ENCODE results near the gene ZBTB16.

ZBTB16 gene

GRCh38 chr11:114068327-114068726, 8.8 kb downstream of the ZBTB16 start:
- Mint-ChIP-seq H3K9me3 (no peaks in the 10 kb centered on the region), H3K36me3 (no peaks in the 10 kb centered on the region), H3K4me3 (no peak overlapping the region), H3K4me1 (peaks cover 10% of the 10 kb centered on the region), H3K27ac (no peak overlapping the region), H3K27me3 (no peaks in the 10 kb centered on the region)

- no peaks in the 10 kb centered on the region for H3K36me3 Mint-ChIP-seq
- H3K4me3 Mint-ChIP-seq: no peak overlapping the region
- no peak overlapping the region for H3K27ac Mint-ChIP-seq
- H3K4me1 Mint-ChIP-seq: peaks cover 20% of the 10 kb centered on the region
- H3K9me3 Mint-ChIP-seq: no peaks in the 10 kb centered on the region
- no peaks in the 10 kb centered on the region for H3K27me3 Mint-ChIP-seq
These were observed 11.1 kb downstream of the ZBTB16 start for GRCh38 chr11:114070464-114071139.

- Mint-ChIP-seq H3K27me3 (no peaks in the 10 kb centered on the region), H3K36me3 (no peaks in the 10 kb centered on the region), H3K27ac (no peak overlapping the region), H3K4me3 (no peak overlapping the region), H3K9me3 (no peaks in the 10 kb centered on the region), H3K4me1 (peaks cover 43% of the 10 kb centered on the region)
These were observed 13.7 kb downstream of the ZBTB16 start for GRCh38 chr11:114073007-114073827.

GRCh38 chr11:114073828-114074381, 14.4 kb downstream of the ZBTB16 start:
- Mint-ChIP-seq H3K27me3 (no peaks in the 10 kb centered on the region), H3K27ac (no peak overlapping the region), H3K9me3 (no peaks in the 10 kb centered on the region), H3K36me3 (no peaks in the 10 kb centered on the region), H3K4me1 (peaks cover 49% of the 10 kb centered on the region), H3K4me3 (peak overlapping the region; percentile 19)

GRCh38 chr11:114074546-114075343, 15.2 kb downstream of the ZBTB16 start:
- Mint-ChIP-seq H3K4me3 (no peak overlapping the region), H3K27me3 (no peaks in the 10 kb centered on the region), H3K27ac (peak overlapping the region; percentile 82), H3K4me1 (peaks cover 58% of the 10 kb centered on the region), H3K36me3 (no peaks in the 10 kb centered on the region), H3K9me3 (no peaks in the 10 kb centered on the region)

- peaks cover 62% of the 10 kb centered on the region for H3K4me1 Mint-ChIP-seq
These were observed 15.8 kb downstream of the ZBTB16 start for GRCh38 chr11:114075344-114075610.

GRCh38 chr11:114075891-114076441, 16.5 kb downstream of the ZBTB16 start:
- H3K27ac Mint-ChIP-seq: no peak overlapping the region
- H3K4me3 Mint-ChIP-seq: peak overlapping the region; percentile 5
- no peaks in the 10 kb centered on the region for H3K27me3 Mint-ChIP-seq
- no peaks in the 10 kb centered on the region for H3K9me3 Mint-ChIP-seq
- H3K36me3 Mint-ChIP-seq: no peaks in the 10 kb centered on the region
- peaks cover 66% of the 10 kb centered on the region for H3K4me1 Mint-ChIP-seq

More at GRCh38 chr11:114075344-114075610, 15.8 kb downstream of the ZBTB16 start:
- no peak overlapping the region for H3K4me3 Mint-ChIP-seq
- H3K9me3 Mint-ChIP-seq: no peaks in the 10 kb centered on the region
- no peak overlapping the region for H3K27ac Mint-ChIP-seq
- no peaks in the 10 kb centered on the region for H3K27me3 Mint-ChIP-seq
- H3K36me3 Mint-ChIP-seq: no peaks in the 10 kb centered on the region

- Mint-ChIP-seq H3K36me3 (no peaks in the 10 kb centered on the region), H3K27ac (no peak overlapping the region), H3K4me3 (peak overlapping the region; percentile 70), H3K4me1 (peaks cover 66% of the 10 kb centered on the region), H3K9me3 (no peaks in the 10 kb centered on the region), H3K27me3 (no peaks in the 10 kb centered on the region)
These were observed 17.4 kb downstream of the ZBTB16 start for GRCh38 chr11:114076921-114077331.

GRCh38 chr11:114077482-114078305, 18.2 kb downstream of the ZBTB16 start:
- H3K4me3 Mint-ChIP-seq: peak overlapping the region; percentile 70
- H3K9me3 Mint-ChIP-seq: no peaks in the 10 kb centered on the region
- no peaks in the 10 kb centered on the region for H3K27me3 Mint-ChIP-seq
- no peak overlapping the region for H3K27ac Mint-ChIP-seq
- H3K36me3 Mint-ChIP-seq: no peaks in the 10 kb centered on the region
- peaks cover 66% of the 10 kb centered on the region for H3K4me1 Mint-ChIP-seq

GRCh38 chr11:114078423-114078822, 18.9 kb downstream of the ZBTB16 start:
- Mint-ChIP-seq H3K4me3 (no peak overlapping the region), H3K36me3 (no peaks in the 10 kb centered on the region), H3K27ac (no peak overlapping the region), H3K9me3 (no peaks in the 10 kb centered on the region), H3K27me3 (no peaks in the 10 kb centered on the region), H3K4me1 (peaks cover 63% of the 10 kb centered on the region)

GRCh38 chr11:114079511-114080065, 20.1 kb downstream of the ZBTB16 start:
- H3K4me1 Mint-ChIP-seq: peaks cover 60% of the 10 kb centered on the region
- no peaks in the 10 kb centered on the region for H3K36me3 Mint-ChIP-seq
- peaks cover 2% of the 10 kb centered on the region for H3K27me3 Mint-ChIP-seq
- H3K4me3 Mint-ChIP-seq: no peak overlapping the region
- H3K9me3 Mint-ChIP-seq: no peaks in the 10 kb centered on the region
- H3K27ac Mint-ChIP-seq: peak overlapping the region; percentile 41

- Mint-ChIP-seq H3K27ac (peak overlapping the region; percentile 21), H3K4me1 (peaks cover 55% of the 10 kb centered on the region), H3K36me3 (no peaks in the 10 kb centered on the region), H3K9me3 (no peaks in the 10 kb centered on the region), H3K4me3 (no peak overlapping the region), H3K27me3 (peaks cover 2% of the 10 kb centered on the region)
These were observed 20.7 kb downstream of the ZBTB16 start for GRCh38 chr11:114080219-114080618.

GRCh38 chr11:114080769-114081168, 21.3 kb downstream of the ZBTB16 start:
- no peaks in the 10 kb centered on the region for H3K36me3 Mint-ChIP-seq
- H3K27ac Mint-ChIP-seq: no peak overlapping the region
- H3K4me3 Mint-ChIP-seq: no peak overlapping the region
- no peaks in the 10 kb centered on the region for H3K9me3 Mint-ChIP-seq
- peaks cover 52% of the 10 kb centered on the region for H3K4me1 Mint-ChIP-seq
- H3K27me3 Mint-ChIP-seq: peaks cover 2% of the 10 kb centered on the region

GRCh38 chr11:114081641-114082414, 22.3 kb downstream of the ZBTB16 start:
- Mint-ChIP-seq H3K4me1 (peaks cover 47% of the 10 kb centered on the region), H3K9me3 (no peaks in the 10 kb centered on the region), H3K27me3 (peaks cover 2% of the 10 kb centered on the region), H3K27ac (no peak overlapping the region), H3K4me3 (no peak overlapping the region), H3K36me3 (no peaks in the 10 kb centered on the region)
